ENCODE data around the gene IFNGR2. TPM values are rescaled to one million over a fixed set of nuclear protein-coding genes. Genes with fewer than 3 reads are reported as not detected.
A peak's percentile ranks its signal among the peaks of the same experiment; 100 is the strongest.

Gene IFNGR2
- total and polyA plus RNA-seq, 2 of the 8 experiments (the other 6 are each of a cell fraction or from before 2014, with no cell fraction given): 36.0 to 46.4 TPM

- Histone ChIP-seq H3K4ac (replicated peaks; ENCODE audit: insufficient read length, low read depth, low read length) (no peak overlapping the region), H2AFZ (ENCODE audit: low read length) (no peak overlapping the region), H3K36me3 (ENCODE audit: control insufficient read depth in 2 of 4, insufficient read depth in 4 of 4, low read length in 3 of 4) (no peaks in the 10 kb centered on the region), H2BK20ac (ENCODE audit: low read length) (peak overlapping the region; percentile 63), H3K79me2 (ENCODE audit: control insufficient read depth in 1 of 2, insufficient read depth in 2 of 2, low read length in 2 of 2) (no peaks in the 10 kb centered on the region), H3K79me1 (ENCODE audit: low read depth, low read length) (no peaks in the 10 kb centered on the region), H3K4me1 (replicated peaks in 1 of 4; ENCODE audit: control insufficient read depth in 3 of 4, insufficient read depth in 4 of 4, low read length in 3 of 4) (peaks cover 0 to 12% (median 3%) of the 10 kb centered on the region in 4 experiments; a peak in 4 of 7 replicates), H2AK5ac (ENCODE audit: low read depth, low read length) (no peak overlapping the region), H2BK5ac (ENCODE audit: low read depth, low read length) (peak overlapping the region; percentile 13; the same call in 1 of the 2 replicates), H4K20me1 (replicated peaks in 1 of 2; ENCODE audit: control insufficient read depth in 1 of 2, insufficient read depth in 2 of 2, low read length in 2 of 2) (no peaks in the 10 kb centered on the region), H2BK120ac (replicated peaks; ENCODE audit: low read depth, low read length) (no peak overlapping the region), H3K14ac (ENCODE audit: insufficient read length) (no peak overlapping the region), H3K56ac (replicated peaks; ENCODE audit: insufficient read length, low read depth, low read length) (no peak overlapping the region), H3K18ac (ENCODE audit: extremely low read depth, low read length) (no peak overlapping the region), H2BK15ac (ENCODE audit: low read length) (0 out of 2 replicates have a peak overlapping the region, but pooled peaks have one; percentile 32), H3K9me3 (ENCODE audit: insufficient read depth in 2 of 2, low read depth in 1 of 2, low read length in 1 of 2) (peaks cover 7 to 8% of the 10 kb centered on the region in 2 experiments), H3K4me2 (ENCODE audit: insufficient read depth in 1 of 2, low read depth in 2 of 2, low read length in 2 of 2) (no peak overlapping the region), H3K4me3 (ENCODE audit: extremely low read depth in 1 of 4, insufficient read depth in 2 of 4, low read depth in 3 of 4, low read length in 4 of 4) (no peak overlapping the region), H3K23me2 (ENCODE audit: low read depth, low read length) (no peaks in the 10 kb centered on the region), H3K23ac (ENCODE audit: insufficient read length) (no peak overlapping the region), H2BK12ac (ENCODE audit: low read depth, low read length) (peak overlapping the region; percentile 69; the same call in 1 of the 2 replicates), H4K91ac (replicated peaks; ENCODE audit: insufficient read length, low read length) (peak overlapping the region; percentile 53), H4K8ac (ENCODE audit: extremely low read depth, insufficient read depth, low read length) (no peak overlapping the region), H4K5ac (ENCODE audit: insufficient read length, low read depth, low read length) (no peak overlapping the region), H3K27ac (ENCODE audit: low read depth, low read length) (no peak overlapping the region), H3K9ac (replicated peaks in 1 of 4; ENCODE audit: extremely low read depth in 1 of 4, low read depth in 3 of 4, low read length in 3 of 4) (no peak overlapping the region), H3K27me3 (replicated peaks in 1 of 4; ENCODE audit: control insufficient read depth in 3 of 4, extremely low read depth in 1 of 4, insufficient read depth in 3 of 4, low read length in 3 of 4) (no peaks in the 10 kb centered on the region)
- DNase-seq (ENCODE audit: low read depth in 1 of 2, low spot score in 2 of 2) (no peak), FAIRE-seq (no peak)
- ChIA-PET CTCF (ENCODE audit: partially characterized antibody) (interaction anchor here (1.4 to 4.8 kb wide), 6 partner anchors 9 to 75 kb away, joined by 3 to 17 read pairs (median 5); no protein-coding TSS in a partner anchor), POLR2A (ENCODE audit: partially characterized antibody) (interaction anchor here (0.8 to 1.3 kb wide), 2 partner anchors 9 to 92 kb away, joined by 3 to 8 read pairs; no protein-coding TSS in a partner anchor)
- no peak for TF ChIP-seq CEBPB (IDR thresholded peaks at IDR 0.05; ENCODE audit: low read depth, low read length)
- TF ChIP-seq BCL11A (IDR thresholded peaks at IDR 0.05; ENCODE audit: low read depth in 2 of 2, low read length in 2 of 2): no peak
- TF ChIP-seq CHD1 (IDR thresholded peaks at IDR 0.05; ENCODE audit: low read depth, low read length): no peak
- no peak for TF ChIP-seq RNF2 (IDR thresholded peaks at IDR 0.05; ENCODE audit: borderline replicate concordance, low read depth, low read length, missing control alignments, poor library complexity, severe bottlenecking)
- no peak for TF ChIP-seq KDM5A (IDR thresholded peaks at IDR 0.05; ENCODE audit: low read length)
- WGBS, 2 experiments (ENCODE audit: extremely low coverage in 1 of 2, insufficient coverage in 1 of 2, insufficient read length in 1 of 2, insufficient replicate concordance in 2 of 2, low coverage in 1 of 2, low lambda C conversion rate in 2 of 2, missing lambda C conversion rate in 1 of 2): 98% methylated on average over 2 of the region's 2 CpGs; no CpG with 5 or more reads in 1 of the 2 experiments
Observed at GRCh38 chr21:33370305-33370704, 32.9 kb upstream of the IFNGR2 start.
